DND-41 (cell line): ENCODE data around the gene DHPS.

Experiments used
- ATAC-seq: fragments of 200-7000 bp; cut with Tn5 transposase; 3 replicates; pipeline ENCODE4 v1.9.1; 2021; ENCODE audit warnings: low read depth; ENCODE audit not compliant: insufficient read depth
- DNase-seq: peaks from one replicate; pipeline ENCODE4 v3.0.0-alpha.2; 2020
- H2AFZ ChIP-seq: 2 replicates; pipeline ENCODE4 v1.6.0; 2012; ENCODE audit warnings: low read depth, low read length
- H3K27ac ChIP-seq: 2 replicates; pipeline ENCODE4 v1.5.1; 2012; ENCODE audit warnings: low read length, inconsistent platforms
- H3K27me3 ChIP-seq: fragments of 200-600 bp; sonication (generic); 2 replicates; pipeline ENCODE4 v1.6.0; 2012; ENCODE audit warnings: low read length, mild to moderate bottlenecking, inconsistent platforms; ENCODE audit not compliant: insufficient read depth, poor library complexity
- H3K36me3 ChIP-seq: 2 replicates; pipeline ENCODE4 v1.5.1; 2012; ENCODE audit warnings: low read length, inconsistent platforms; ENCODE audit not compliant: insufficient read depth
- H3K4me1 ChIP-seq: 2 replicates; pipeline ENCODE4 v1.5.1; 2012; ENCODE audit warnings: mild to moderate bottlenecking, low read length; ENCODE audit not compliant: insufficient read depth
- H3K4me2 ChIP-seq: 2 replicates; pipeline ENCODE4 v1.6.0; 2012; ENCODE audit warnings: mild to moderate bottlenecking, moderate library complexity, low read length, inconsistent platforms; ENCODE audit not compliant: insufficient read depth
- H3K4me3 ChIP-seq, 2 experiments: fragments of 200-600 bp in 1 of 2; shearing (Covaris generic) in 1 of 2; 2 replicates each; pipeline ENCODE4 v1.5.1; 2012 to 2016; ENCODE audit warnings: inconsistent platforms in 2 of 2, low read length in 2 of 2, mild to moderate bottlenecking in 2 of 2, low read depth in 1 of 2, moderate library complexity in 1 of 2
- H3K79me2 ChIP-seq: 2 replicates; pipeline ENCODE4 v1.6.0; 2012; ENCODE audit warnings: low read length, inconsistent platforms; ENCODE audit not compliant: insufficient read depth
- H3K9ac ChIP-seq: 2 replicates; pipeline ENCODE4 v1.6.0; 2012; ENCODE audit warnings: low read depth, mild to moderate bottlenecking, inconsistent platforms, low read length, moderate library complexity
- H3K9me3 ChIP-seq: 2 replicates; pipeline ENCODE4 v1.5.1; 2012; ENCODE audit warnings: low read length, moderate library complexity, mild to moderate bottlenecking, inconsistent platforms; ENCODE audit not compliant: insufficient read depth, severe bottlenecking
- H4K20me1 ChIP-seq: 2 replicates; pipeline ENCODE4 v1.6.0; 2012; ENCODE audit warnings: low read length; ENCODE audit not compliant: insufficient read depth
- EZH2 ChIP-seq: IDR thresholded peaks from 3 replicates; pipeline ENCODE4 v1.6.1; 2012; ENCODE audit warnings: borderline replicate concordance, low read depth, mild to moderate bottlenecking, moderate library complexity, low read length, inconsistent platforms; ENCODE audit not compliant: severe bottlenecking
- TF ChIP-seq, protein P1 (sequence below): IDR thresholded peaks from 2 replicates; pipeline ENCODE4 v1.5.1; 2012; ENCODE audit warnings: borderline replicate concordance, low read length, moderate library complexity, mild to moderate bottlenecking; ENCODE audit not compliant: poor library complexity, severe bottlenecking; ENCODE audit errors: extremely low read depth

Gene DHPS

DNA sequence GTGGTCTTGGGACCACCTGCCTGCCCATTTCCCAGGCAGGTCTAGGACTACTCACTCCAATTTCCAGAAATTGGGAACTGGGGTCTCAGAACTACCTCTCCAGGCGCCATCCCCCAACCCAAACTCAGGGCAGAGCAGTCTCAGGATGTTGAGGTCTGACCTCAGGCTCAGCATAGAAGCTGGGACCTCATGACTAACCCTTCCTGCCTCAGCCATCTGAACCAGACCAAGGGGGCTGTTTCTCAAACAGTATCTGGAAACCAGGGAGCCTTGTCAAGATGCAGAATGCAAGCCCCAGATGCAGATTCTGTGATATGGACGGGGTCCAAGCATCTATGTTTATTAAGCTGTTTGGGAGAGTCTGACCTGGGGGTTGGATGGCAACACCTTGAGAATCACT, 13.4 kb upstream of the DHPS start:
- H3K27ac ChIP-seq: no peak overlapping the region
- no peak for DNase-seq
- ATAC-seq: no peak

DNA sequence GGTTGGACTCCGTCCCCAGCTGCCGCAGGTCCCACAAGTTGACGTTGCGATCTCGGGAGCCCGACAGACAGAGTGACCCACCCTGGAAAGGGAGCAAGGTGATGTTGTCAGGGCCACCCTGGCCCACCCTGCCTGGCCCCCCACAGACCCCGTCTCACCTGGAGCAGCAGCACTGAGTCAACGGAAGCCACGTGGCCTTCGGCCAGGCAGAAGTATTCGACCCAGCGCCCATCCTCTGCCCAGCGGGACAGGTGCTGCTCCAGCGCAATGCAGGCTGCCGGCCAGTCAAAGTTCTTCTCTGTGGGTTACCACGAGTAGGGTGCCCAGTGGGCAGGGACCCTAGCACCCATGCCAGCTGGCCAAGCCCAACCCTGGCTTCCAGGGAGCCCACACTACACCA, 13.0 kb upstream of the DHPS start:
- H3K9me3 ChIP-seq: no peaks in the 10 kb centered on the region
- H3K9ac ChIP-seq: no peak overlapping the region
- H3K27me3 ChIP-seq: no peaks in the 10 kb centered on the region
- TF ChIP-seq, protein P1, sequence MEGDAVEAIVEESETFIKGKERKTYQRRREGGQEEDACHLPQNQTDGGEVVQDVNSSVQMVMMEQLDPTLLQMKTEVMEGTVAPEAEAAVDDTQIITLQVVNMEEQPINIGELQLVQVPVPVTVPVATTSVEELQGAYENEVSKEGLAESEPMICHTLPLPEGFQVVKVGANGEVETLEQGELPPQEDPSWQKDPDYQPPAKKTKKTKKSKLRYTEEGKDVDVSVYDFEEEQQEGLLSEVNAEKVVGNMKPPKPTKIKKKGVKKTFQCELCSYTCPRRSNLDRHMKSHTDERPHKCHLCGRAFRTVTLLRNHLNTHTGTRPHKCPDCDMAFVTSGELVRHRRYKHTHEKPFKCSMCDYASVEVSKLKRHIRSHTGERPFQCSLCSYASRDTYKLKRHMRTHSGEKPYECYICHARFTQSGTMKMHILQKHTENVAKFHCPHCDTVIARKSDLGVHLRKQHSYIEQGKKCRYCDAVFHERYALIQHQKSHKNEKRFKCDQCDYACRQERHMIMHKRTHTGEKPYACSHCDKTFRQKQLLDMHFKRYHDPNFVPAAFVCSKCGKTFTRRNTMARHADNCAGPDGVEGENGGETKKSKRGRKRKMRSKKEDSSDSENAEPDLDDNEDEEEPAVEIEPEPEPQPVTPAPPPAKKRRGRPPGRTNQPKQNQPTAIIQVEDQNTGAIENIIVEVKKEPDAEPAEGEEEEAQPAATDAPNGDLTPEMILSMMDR: no peak
- no peak for TF ChIP-seq EZH2
- H3K27ac ChIP-seq: no peak overlapping the region
- H3K4me3 ChIP-seq: no peak overlapping the region
- H3K4me1 ChIP-seq: peaks cover 44% of the 10 kb centered on the region
- no peaks in the 10 kb centered on the region; the same call in 1 of the 2 replicates for H4K20me1 ChIP-seq
- DNase-seq: no peak
- H2AFZ ChIP-seq: no peak overlapping the region
- ATAC-seq: no peak
- H3K4me2 ChIP-seq: peak overlapping the region; percentile 90; the same call in 1 of the 2 replicates
- H3K36me3 ChIP-seq: peaks cover 15% of the 10 kb centered on the region
- H3K79me2 ChIP-seq: peaks cover 9% of the 10 kb centered on the region; the same call in 1 of the 2 replicates

More for the DNA sequence above, 13.4 kb upstream of the DHPS start:
- no peaks in the 10 kb centered on the region for H3K27me3 ChIP-seq
- no peak overlapping the region for H2AFZ ChIP-seq
- no peaks in the 10 kb centered on the region for H3K9me3 ChIP-seq
- peaks cover 9% of the 10 kb centered on the region; the same call in 1 of the 2 replicates for H3K79me2 ChIP-seq
- no peaks in the 10 kb centered on the region; the same call in 1 of the 2 replicates for H4K20me1 ChIP-seq
- peak overlapping the region in 1 of 2 experiments; percentile 98; a peak in 2 of 4 replicates for H3K4me3 ChIP-seq
- peak overlapping the region; percentile 80; the same call in 1 of the 2 replicates for H3K9ac ChIP-seq
- H3K4me1 ChIP-seq: peaks cover 44% of the 10 kb centered on the region
- no peak for TF ChIP-seq EZH2
- TF ChIP-seq, protein P1: no peak
- peaks cover 17% of the 10 kb centered on the region for H3K36me3 ChIP-seq
- H3K4me2 ChIP-seq: peak overlapping the region; percentile 90

DNA sequence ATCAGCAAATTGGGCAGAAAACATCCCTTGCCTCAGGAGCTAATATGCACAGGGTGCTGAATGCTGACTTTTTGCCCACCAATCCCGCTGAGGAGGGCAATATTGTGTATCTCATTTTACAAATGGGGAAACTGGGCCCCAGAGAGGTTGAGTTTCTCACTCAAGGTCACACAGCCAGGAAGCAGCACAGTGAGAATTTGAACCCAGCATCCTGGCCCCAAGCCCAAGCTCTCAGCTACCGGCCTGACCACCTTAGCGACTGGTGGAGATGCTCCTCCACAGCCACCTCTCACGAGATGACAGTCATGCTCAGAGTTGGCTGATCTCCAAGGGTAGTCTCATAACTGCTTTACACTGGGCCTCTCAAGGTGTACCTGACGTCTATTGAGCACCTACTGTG, 11.3 kb upstream of the DHPS start:
- Histone ChIP-seq H3K9me3 (no peaks in the 10 kb centered on the region), H3K4me1 (peaks cover 32% of the 10 kb centered on the region), H4K20me1 (no peaks in the 10 kb centered on the region; the same call in 1 of the 2 replicates), H3K4me3 (no peak overlapping the region), H3K27ac (no peak overlapping the region), H3K79me2 (peaks cover 9% of the 10 kb centered on the region; the same call in 1 of the 2 replicates), H3K4me2 (no peak overlapping the region), H3K9ac (no peak overlapping the region), H3K36me3 (peaks cover 21% of the 10 kb centered on the region), H2AFZ (no peak overlapping the region), H3K27me3 (no peaks in the 10 kb centered on the region)
- no peak for DNase-seq
- TF ChIP-seq EZH2: no peak
- TF ChIP-seq, protein P1: no peak
- ATAC-seq: no peak
